Neural progenitor cell (in vitro differentiated cells): ENCODE results near the gene ADORA1.

Source experiments
- EZH2 ChIP-seq: fragments of 200-600 bp; sonication (generic); IDR thresholded peaks from 2 replicates; pipeline ENCODE4 v1.6.1; 2017; ENCODE audit warnings: antibody characterized with exemption, mild to moderate bottlenecking, moderate library complexity
- EZH2phosphoT487 ChIP-seq: fragments of 200-600 bp; sonication (generic); IDR thresholded peaks from 2 replicates; pipeline ENCODE4 v1.6.1; 2017; ENCODE audit warnings: antibody characterized with exemption
- TF ChIP-seq, protein P1 (sequence below): fragments of 200-600 bp; sonication (generic); IDR thresholded peaks from 2 replicates; pipeline ENCODE4 v1.5.1; 2017; ENCODE audit warnings: antibody characterized with exemption, mild to moderate bottlenecking

DNA sequence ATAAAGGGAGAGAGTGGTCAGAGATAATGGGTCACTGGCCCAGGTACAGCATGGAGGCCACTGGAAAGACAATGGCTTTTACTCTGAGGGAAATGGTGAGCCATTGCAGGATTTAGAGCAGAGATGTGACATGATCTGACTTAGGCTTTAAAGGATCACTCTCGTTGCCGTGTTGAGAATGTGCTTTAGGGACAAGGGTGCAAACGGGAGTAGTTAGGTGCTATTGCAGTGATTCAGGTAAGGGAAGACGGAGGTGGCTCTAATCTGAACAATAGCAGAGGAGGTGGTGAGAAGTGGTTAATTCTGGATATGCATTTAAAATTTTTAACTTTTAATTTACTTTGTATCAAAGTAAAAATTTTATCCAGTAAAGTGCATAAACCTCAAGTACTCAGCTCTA, 9.8 kb downstream of the ADORA1 start:
- TF ChIP-seq, protein P1, sequence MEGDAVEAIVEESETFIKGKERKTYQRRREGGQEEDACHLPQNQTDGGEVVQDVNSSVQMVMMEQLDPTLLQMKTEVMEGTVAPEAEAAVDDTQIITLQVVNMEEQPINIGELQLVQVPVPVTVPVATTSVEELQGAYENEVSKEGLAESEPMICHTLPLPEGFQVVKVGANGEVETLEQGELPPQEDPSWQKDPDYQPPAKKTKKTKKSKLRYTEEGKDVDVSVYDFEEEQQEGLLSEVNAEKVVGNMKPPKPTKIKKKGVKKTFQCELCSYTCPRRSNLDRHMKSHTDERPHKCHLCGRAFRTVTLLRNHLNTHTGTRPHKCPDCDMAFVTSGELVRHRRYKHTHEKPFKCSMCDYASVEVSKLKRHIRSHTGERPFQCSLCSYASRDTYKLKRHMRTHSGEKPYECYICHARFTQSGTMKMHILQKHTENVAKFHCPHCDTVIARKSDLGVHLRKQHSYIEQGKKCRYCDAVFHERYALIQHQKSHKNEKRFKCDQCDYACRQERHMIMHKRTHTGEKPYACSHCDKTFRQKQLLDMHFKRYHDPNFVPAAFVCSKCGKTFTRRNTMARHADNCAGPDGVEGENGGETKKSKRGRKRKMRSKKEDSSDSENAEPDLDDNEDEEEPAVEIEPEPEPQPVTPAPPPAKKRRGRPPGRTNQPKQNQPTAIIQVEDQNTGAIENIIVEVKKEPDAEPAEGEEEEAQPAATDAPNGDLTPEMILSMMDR, result no peak
- TF ChIP-seq EZH2 (no peak), EZH2phosphoT487 (no peak)
